ENCODE results near the gene CLPX.
"Not testable (repeated sequence)": the region's sequence is repeated elsewhere in the genome, so short reads cannot be mapped to it uniquely, and the experiment has no call there.

The CLPX gene

GRCh38 chr15:65171428-65171827, 13.7 kb downstream of the CLPX start:
- peak; percentile 51 for DNase-seq (ENCODE audit: low spot score)

- DNase-seq (ENCODE audit: low spot score) = no peak
Measured at GRCh38 chr15:65165875-65166274, 19.3 kb downstream of the CLPX start.

GRCh38 chr15:65164139-65164538, 21.0 kb downstream of the CLPX start:
- DNase-seq (ENCODE audit: low spot score) = no peak

- peak; percentile 26 for DNase-seq (ENCODE audit: low spot score)
Measured at GRCh38 chr15:65163041-65163440, 22.1 kb downstream of the CLPX start.

- DNase-seq (ENCODE audit: low spot score) = no peak
Measured at GRCh38 chr15:65156692-65157091, 28.4 kb downstream of the CLPX start.

- no peak for DNase-seq (ENCODE audit: low spot score)
Measured at GRCh38 chr15:65154720-65155119, 30.4 kb downstream of the CLPX start.

- no peak for DNase-seq (ENCODE audit: low spot score)
Measured at GRCh38 chr15:65147902-65148301, 37.2 kb downstream of the CLPX start.

GRCh38 chr15:65146438-65146837, 38.7 kb downstream of the CLPX start:
- DNase-seq (ENCODE audit: low spot score) = no peak

GRCh38 chr15:65138631-65139030, 46.5 kb downstream of the CLPX start:
- not testable (repeated sequence) for DNase-seq (ENCODE audit: low spot score)

- DNase-seq (ENCODE audit: low spot score) = not testable (repeated sequence)
Measured at GRCh38 chr15:65137893-65138292, 47.2 kb downstream of the CLPX start.

GRCh38 chr15:65137089-65137488, 48.1 kb downstream of the CLPX start:
- DNase-seq (ENCODE audit: low spot score) = not testable (repeated sequence)

GRCh38 chr15:65134538-65134937, 50.6 kb downstream of the CLPX start:
- DNase-seq (ENCODE audit: low spot score) = no peak

- DNase-seq (ENCODE audit: low spot score) = peak; percentile 88
Measured at GRCh38 chr15:65133548-65134200, 51.5 kb downstream of the CLPX start, which contains the start of gene PDCD7. Gene PDCD7, minus strand, starts transcription at chr15:65133808. Its CDS starts 27 bp downstream, at chr15:65133781.

GRCh38 chr15:65132878-65133547, 52.1 kb downstream of the CLPX start:
- DNase-seq (ENCODE audit: low spot score) = peak; percentile 66

GRCh38 chr15:65130941-65131340, 54.2 kb downstream of the CLPX start:
- no peak for DNase-seq (ENCODE audit: low spot score)

GRCh38 chr15:65115542-65115941, 69.6 kb downstream of the CLPX start:
- DNase-seq (ENCODE audit: low spot score) = no peak

- DNase-seq (ENCODE audit: low spot score) = no peak
Measured at GRCh38 chr15:65115086-65115485, 70.1 kb downstream of the CLPX start, which contains the start of gene UBAP1L. Gene UBAP1L, minus strand, starts transcription at chr15:65115200. Its CDS starts 8,985 bp downstream, at chr15:65106215.

GRCh38 chr15:65110676-65111292, 74.4 kb downstream of the CLPX start:
- no peak for DNase-seq (ENCODE audit: low spot score)

GRCh38 chr15:65106011-65106590, 79.0 kb downstream of the CLPX start:
- no peak for DNase-seq (ENCODE audit: low spot score)

- no peak for DNase-seq (ENCODE audit: low spot score)
Measured at GRCh38 chr15:65105038-65105437, 80.1 kb downstream of the CLPX start.

GRCh38 chr15:65102912-65103311, 82.2 kb downstream of the CLPX start:
- DNase-seq (ENCODE audit: low spot score) = no peak

GRCh38 chr15:65101891-65102708, 83.0 kb downstream of the CLPX start:
- no peak for DNase-seq (ENCODE audit: low spot score)
